ENCODE data around the gene ERN2. TPM values are rescaled to one million over a fixed set of nuclear protein-coding genes. Genes with fewer than 3 reads are reported as not detected.
"Not testable (repeated sequence)": the region's sequence is repeated elsewhere in the genome, so short reads cannot be mapped to it uniquely, and the experiment has no call there.

ERN2 gene
- total RNA-seq, result 2.0 TPM
- polyA plus RNA-seq, result 4.0 TPM

DNA sequence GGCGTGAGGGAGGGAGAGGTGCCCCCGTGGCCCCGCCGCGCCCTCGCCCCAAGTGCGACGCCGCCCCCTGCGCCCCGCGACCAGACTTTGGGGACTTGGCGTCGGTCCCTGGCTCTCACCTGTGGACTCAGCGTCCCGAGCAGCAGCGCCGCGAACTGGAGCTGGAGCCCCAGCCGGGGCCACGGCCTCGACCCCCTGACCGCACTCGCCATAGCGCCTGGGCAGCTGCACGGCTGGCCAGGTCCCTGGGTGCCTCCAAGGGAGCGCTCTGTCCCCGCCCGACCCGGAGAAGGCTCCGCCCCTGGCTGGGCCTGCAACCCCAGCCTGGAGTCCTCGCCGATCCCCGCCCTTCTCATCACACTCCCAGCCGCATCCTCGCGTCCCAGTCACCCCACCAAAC is at the start of gene ERN2:
Gene ERN2 (minus strand): TSS at position 247 of the 400 bp plus-strand sequence. CDS start 35 bp downstream, at position 212.
- Histone ChIP-seq H3K36me3 (ENCODE audit: insufficient read depth) (no peaks in the 10 kb centered on the region), H3K4me3 (ENCODE audit: low read depth, low read length) (peak within 1 kb of the TSS; percentile 18), H3K27ac (ENCODE audit: low read depth) (peak within 1 kb of the TSS; percentile 18), H3K4me1 (ENCODE audit: insufficient read depth) (no peaks in the 10 kb centered on the region)
- 3% methylated on average over 37 of the region's 37 CpGs for WGBS
- DNase-seq (ENCODE audit: extremely low spot score), result no peak

DNA sequence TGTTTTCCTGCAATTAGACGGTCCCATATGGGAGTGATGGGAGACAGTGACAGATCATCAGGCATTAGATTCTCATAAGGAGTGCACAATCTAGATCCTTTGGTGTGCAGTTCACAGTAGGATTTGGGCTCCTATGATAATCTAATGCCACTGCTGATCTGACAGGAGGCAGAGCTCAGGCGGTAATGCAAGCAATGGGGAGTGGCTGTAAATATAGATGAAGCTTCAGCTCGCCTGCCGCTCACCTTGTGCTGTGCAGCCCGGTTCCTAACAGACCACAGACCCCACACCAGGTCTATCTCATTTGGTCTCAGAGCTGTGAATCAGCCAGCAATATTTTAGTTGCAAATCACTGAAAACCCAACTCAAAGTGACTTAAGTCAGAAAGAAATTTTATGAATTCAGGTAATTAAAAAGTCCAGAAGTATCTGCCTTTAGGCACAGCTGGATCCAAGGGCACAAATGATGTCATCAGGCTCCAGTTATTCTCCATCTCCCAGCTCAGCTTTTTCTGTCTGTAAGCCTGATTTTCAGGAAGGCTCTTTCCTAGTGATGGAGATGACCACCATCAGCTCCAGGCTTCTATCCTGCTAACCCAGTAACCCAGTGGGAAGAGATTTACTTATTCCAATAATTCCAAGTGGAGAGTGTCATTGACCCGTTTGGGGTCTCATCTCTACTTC is 45.1 kb upstream of the ERN2 start:
- DNase-seq (ENCODE audit: extremely low spot score), result no peak
- 80% methylated on average over 6 of the region's 6 CpGs for WGBS
- Histone ChIP-seq H3K4me3 (ENCODE audit: low read depth, low read length) (no peak overlapping the region), H3K27ac (ENCODE audit: low read depth) (no peak overlapping the region), H3K4me1 (ENCODE audit: insufficient read depth) (no peaks in the 10 kb centered on the region), H3K36me3 (ENCODE audit: insufficient read depth) (no peaks in the 10 kb centered on the region)

- WGBS, result 83% methylated on average over 9 of the region's 9 CpGs
- Histone ChIP-seq H3K36me3 (ENCODE audit: insufficient read depth) (no peaks in the 10 kb centered on the region), H3K4me3 (ENCODE audit: low read depth, low read length) (no peak overlapping the region), H3K4me1 (ENCODE audit: insufficient read depth) (no peaks in the 10 kb centered on the region), H3K27ac (ENCODE audit: low read depth) (no peak overlapping the region)
- DNase-seq (ENCODE audit: extremely low spot score), result no peak
These were observed 44.1 kb upstream of the ERN2 start for GRCh38 chr16:23757116-23757515.

GRCh38 chr16:23755484-23755809 is 42.4 kb upstream of the ERN2 start:
- no peak for DNase-seq (ENCODE audit: extremely low spot score)
- peak overlapping the region; percentile 1 for H3K4me3 ChIP-seq (ENCODE audit: low read depth, low read length)
- H3K4me1 ChIP-seq (ENCODE audit: insufficient read depth), result no peaks in the 10 kb centered on the region
- WGBS, result 31% methylated on average over 15 of the region's 15 CpGs
- H3K36me3 ChIP-seq (ENCODE audit: insufficient read depth), result no peaks in the 10 kb centered on the region
- no peak overlapping the region for H3K27ac ChIP-seq (ENCODE audit: low read depth)

- 4% methylated on average over 80 of the region's 80 CpGs for WGBS
- no peak for DNase-seq (ENCODE audit: extremely low spot score)
- Histone ChIP-seq H3K27ac (ENCODE audit: low read depth) (no peak within 1 kb of the TSS), H3K4me3 (ENCODE audit: low read depth, low read length) (peak within 1 kb of the TSS; percentile 35), H3K36me3 (ENCODE audit: insufficient read depth) (no peaks in the 10 kb centered on the region), H3K4me1 (ENCODE audit: insufficient read depth) (no peaks in the 10 kb centered on the region)
These were observed 41.8 kb upstream of the ERN2 start, which contains the start of gene CHP2 for GRCh38 chr16:23754594-23755483. CHP2 (plus strand) TSS chr16:23755026; CDS start chr16:23755050, 24 bp downstream.

DNA sequence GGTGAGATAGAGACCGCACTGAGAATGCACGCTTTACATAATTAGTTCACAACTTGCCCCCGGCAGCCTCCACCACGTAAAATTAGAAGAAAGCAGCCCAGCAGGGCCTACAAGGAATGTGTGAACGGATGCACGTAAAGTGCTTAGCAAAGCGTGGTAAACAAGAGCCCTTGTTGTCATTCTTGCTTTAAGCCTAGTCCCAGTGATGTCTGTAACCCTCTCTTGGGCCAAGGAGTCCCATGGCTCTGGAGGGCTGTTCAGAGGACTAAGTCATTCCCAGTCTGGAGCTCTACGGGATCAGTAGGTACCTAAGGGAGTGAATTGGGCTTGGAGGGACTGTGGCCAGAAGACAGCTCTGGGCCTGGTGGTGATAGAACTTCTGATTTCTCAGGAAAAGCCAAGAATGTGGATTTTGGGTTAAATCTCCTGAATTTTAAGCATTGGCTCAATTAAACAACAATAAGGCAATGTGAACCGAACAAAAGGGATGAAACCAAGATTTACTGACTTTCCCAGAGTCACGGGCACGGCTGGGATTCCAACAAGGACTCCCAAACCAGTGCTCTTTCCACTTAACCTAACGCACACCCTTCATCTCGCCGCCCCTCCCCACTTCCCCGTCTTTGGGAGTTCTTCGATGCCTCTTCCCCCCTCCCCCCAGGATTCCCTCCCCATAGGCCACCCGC is 41.0 kb upstream of the ERN2 start:
- no peak for DNase-seq (ENCODE audit: extremely low spot score)
- 37% methylated on average over 17 of the region's 17 CpGs for WGBS
- Histone ChIP-seq H3K4me1 (ENCODE audit: insufficient read depth) (no peaks in the 10 kb centered on the region), H3K4me3 (ENCODE audit: low read depth, low read length) (peak overlapping the region; percentile 35), H3K36me3 (ENCODE audit: insufficient read depth) (no peaks in the 10 kb centered on the region), H3K27ac (ENCODE audit: low read depth) (no peak overlapping the region)

- H3K4me1 ChIP-seq (ENCODE audit: insufficient read depth); H3K27ac ChIP-seq (ENCODE audit: low read depth); DNase-seq (ENCODE audit: extremely low spot score); H3K36me3 ChIP-seq (ENCODE audit: insufficient read depth); H3K4me3 ChIP-seq (ENCODE audit: low read depth, low read length): not testable (repeated sequence)
- 90% methylated on average over 1 of the region's 1 CpG for WGBS
These were observed 38.0 kb upstream of the ERN2 start for GRCh38 chr16:23751053-23751452.

GRCh38 chr16:23748630-23749029 is 35.6 kb upstream of the ERN2 start:
- H3K4me3 ChIP-seq (ENCODE audit: low read depth, low read length), result no peak overlapping the region
- no peak overlapping the region for H3K27ac ChIP-seq (ENCODE audit: low read depth)
- 65% methylated on average over 1 of the region's 1 CpG for WGBS
- DNase-seq (ENCODE audit: extremely low spot score), result no peak
- H3K36me3 ChIP-seq (ENCODE audit: insufficient read depth), result no peaks in the 10 kb centered on the region
- H3K4me1 ChIP-seq (ENCODE audit: insufficient read depth), result no peaks in the 10 kb centered on the region

DNA sequence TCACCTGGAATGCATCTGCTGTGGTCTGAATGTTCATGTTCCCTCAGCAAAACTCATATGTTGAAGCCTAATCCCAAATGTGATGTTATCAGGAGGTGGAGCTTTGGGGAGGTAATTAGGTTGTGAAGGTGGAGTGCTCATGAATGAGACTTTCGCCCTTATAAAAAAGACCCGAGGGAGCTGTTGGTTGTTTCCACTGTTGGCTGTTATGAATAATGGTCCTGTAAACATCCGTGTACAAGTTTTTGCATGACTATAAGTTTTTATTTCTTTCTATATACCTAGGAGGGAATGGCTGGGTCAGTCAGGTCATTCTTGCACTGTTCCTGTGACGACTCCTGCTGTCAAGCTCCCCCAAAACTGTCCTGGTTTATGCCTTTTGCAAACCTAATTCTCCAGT is 32.2 kb upstream of the ERN2 start:
- no peak for DNase-seq (ENCODE audit: extremely low spot score)
- WGBS, result 74% methylated on average over 4 of the region's 4 CpGs
- Histone ChIP-seq H3K4me1 (ENCODE audit: insufficient read depth) (no peaks in the 10 kb centered on the region), H3K4me3 (ENCODE audit: low read depth, low read length) (no peak overlapping the region), H3K27ac (ENCODE audit: low read depth) (no peak overlapping the region), H3K36me3 (ENCODE audit: insufficient read depth) (no peaks in the 10 kb centered on the region)

- Histone ChIP-seq H3K4me3 (ENCODE audit: low read depth, low read length) (no peak overlapping the region), H3K36me3 (ENCODE audit: insufficient read depth) (no peaks in the 10 kb centered on the region), H3K4me1 (ENCODE audit: insufficient read depth) (no peaks in the 10 kb centered on the region), H3K27ac (ENCODE audit: low read depth) (no peak overlapping the region)
- no peak for DNase-seq (ENCODE audit: extremely low spot score)
- WGBS, result 28% methylated on average over 4 of the region's 4 CpGs
These were observed 29.7 kb upstream of the ERN2 start for GRCh38 chr16:23742766-23743165.

GRCh38 chr16:23741675-23742303 is 28.8 kb upstream of the ERN2 start:
- 49% methylated on average over 2 of the region's 2 CpGs for WGBS
- Histone ChIP-seq H3K36me3 (ENCODE audit: insufficient read depth) (no peaks in the 10 kb centered on the region), H3K4me3 (ENCODE audit: low read depth, low read length) (no peak overlapping the region), H3K4me1 (ENCODE audit: insufficient read depth) (no peaks in the 10 kb centered on the region), H3K27ac (ENCODE audit: low read depth) (no peak overlapping the region)
- no peak for DNase-seq (ENCODE audit: extremely low spot score)

DNA sequence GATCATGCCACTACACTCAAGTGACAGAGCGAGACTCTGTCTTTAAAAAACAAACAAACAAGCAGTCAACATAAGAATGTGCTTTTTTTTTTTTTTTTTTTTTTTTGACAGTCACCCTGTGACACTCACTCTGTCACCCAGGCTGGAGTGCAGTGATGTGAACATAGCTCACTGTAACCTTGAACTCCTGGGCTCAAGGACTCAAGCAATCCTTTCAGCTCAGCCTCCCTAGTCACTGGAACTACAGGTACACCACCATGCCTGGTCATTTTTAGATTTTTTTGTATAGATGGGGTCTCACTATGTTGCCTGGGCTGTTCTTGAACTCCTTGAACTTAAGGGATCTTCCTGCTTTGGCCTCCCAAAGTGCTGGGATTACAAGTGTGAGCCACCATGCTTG is 26.5 kb upstream of the ERN2 start:
- 63% methylated on average over 1 of the region's 1 CpG for WGBS
- H3K4me1 ChIP-seq (ENCODE audit: insufficient read depth), result no peaks in the 10 kb centered on the region
- H3K27ac ChIP-seq (ENCODE audit: low read depth), result no peak overlapping the region
- H3K36me3 ChIP-seq (ENCODE audit: insufficient read depth), result no peaks in the 10 kb centered on the region
- no peak for DNase-seq (ENCODE audit: extremely low spot score)
- H3K4me3 ChIP-seq (ENCODE audit: low read depth, low read length), result no peak overlapping the region

- not testable (repeated sequence) for H3K4me3 ChIP-seq (ENCODE audit: low read depth, low read length); H3K36me3 ChIP-seq (ENCODE audit: insufficient read depth); DNase-seq (ENCODE audit: extremely low spot score); H3K27ac ChIP-seq (ENCODE audit: low read depth); H3K4me1 ChIP-seq (ENCODE audit: insufficient read depth)
- 75% methylated on average over 1 of the region's 1 CpG for WGBS
These were observed 24.5 kb upstream of the ERN2 start for GRCh38 chr16:23737423-23738028.
